ENCODE measurements around the gene ENDOV. TPM values are rescaled to one million over a fixed set of nuclear protein-coding genes. Genes with fewer than 3 reads are reported as not detected.

ENDOV gene
- total RNA-seq, 4 donors from 2014 or later = 12.4 to 17.7 (median 15.4) TPM

GRCh38 chr17:80458016-80458415, 43.0 kb downstream of the ENDOV start:
- Histone ChIP-seq H3K9me3 (no peaks in the 10 kb centered on the region), H3K36me3 (no peaks in the 10 kb centered on the region), H3K27ac (peak overlapping the region in 1 of 4 donors; percentile 99), H3K27me3 (no peaks in the 10 kb centered on the region), H3K4me3 (no peak overlapping the region), H3K4me1 (peaks cover 3 to 64% (median 12%) of the 10 kb centered on the region in 3 donors)
- WGBS, 2 donors (ENCODE audit: low coverage in 1 of 2) = 100% methylated on average over 1 of the region's 8 CpGs; no CpG with 5 or more reads in 1 of the 2 donors
- no peak for TF ChIP-seq POLR2AphosphoS5 (IDR thresholded peaks at IDR 0.05)
- no peak for TF ChIP-seq POLR2A (IDR thresholded peaks at IDR 0.05)
- TF ChIP-seq EP300 (IDR thresholded peaks at IDR 0.05) = no peak
- no peak for TF ChIP-seq CTCF (IDR thresholded peaks at IDR 0.05)
- no peak for ATAC-seq

- no peaks in the 10 kb centered on the region for H3K36me3 ChIP-seq
- no peaks in the 10 kb centered on the region for H3K9me3 ChIP-seq
- WGBS, 2 donors (ENCODE audit: low coverage in 1 of 2) = 40 to 62% methylated on average over 2 to 10 of the region's 11 CpGs
- H3K27ac ChIP-seq = no peak overlapping the region
- no peak for ATAC-seq
- no peak overlapping the region for H3K4me3 ChIP-seq
- H3K4me1 ChIP-seq = peaks cover 3 to 56% (median 12%) of the 10 kb centered on the region in 3 donors
- H3K27me3 ChIP-seq = no peaks in the 10 kb centered on the region
- TF ChIP-seq POLR2AphosphoS5 (IDR thresholded peaks at IDR 0.05) (no peak), CTCF (IDR thresholded peaks at IDR 0.05) (no peak), EP300 (IDR thresholded peaks at IDR 0.05) (no peak), POLR2A (IDR thresholded peaks at IDR 0.05) (no peak)
Measured at GRCh38 chr17:80459234-80459633, 44.3 kb downstream of the ENDOV start.

- no peak overlapping the region for H3K4me3 ChIP-seq
- no peaks in the 10 kb centered on the region for H3K27me3 ChIP-seq
- H3K9me3 ChIP-seq = no peaks in the 10 kb centered on the region
- ATAC-seq = peak; percentile 80
- no peaks in the 10 kb centered on the region for H3K36me3 ChIP-seq
- H3K27ac ChIP-seq = peak overlapping the region in 3 of 4 donors; percentile 55 to 68 (median 62)
- TF ChIP-seq POLR2AphosphoS5 (IDR thresholded peaks at IDR 0.05) (no peak), CTCF (IDR thresholded peaks at IDR 0.05) (no peak), POLR2A (IDR thresholded peaks at IDR 0.05) (no peak), EP300 (IDR thresholded peaks at IDR 0.05) (no peak)
- 33 to 39% methylated on average over 4 to 7 of the region's 8 CpGs for WGBS, 2 donors (ENCODE audit: low coverage in 1 of 2)
- peaks cover 3 to 51% (median 12%) of the 10 kb centered on the region in 3 donors for H3K4me1 ChIP-seq
Measured at GRCh38 chr17:80460429-80460834, 45.5 kb downstream of the ENDOV start.

GRCh38 chr17:80461528-80462160, 46.7 kb downstream of the ENDOV start:
- no peak for ATAC-seq
- peaks cover 7% of the 10 kb centered on the region for H3K27me3 ChIP-seq
- H3K36me3 ChIP-seq = no peaks in the 10 kb centered on the region
- 50 to 87% methylated on average over 1 to 3 of the region's 20 CpGs for WGBS, 2 donors (ENCODE audit: low coverage in 1 of 2)
- TF ChIP-seq CTCF (IDR thresholded peaks at IDR 0.05) = no peak
- no peak for TF ChIP-seq POLR2A (IDR thresholded peaks at IDR 0.05)
- no peak for TF ChIP-seq POLR2AphosphoS5 (IDR thresholded peaks at IDR 0.05)
- TF ChIP-seq EP300 (IDR thresholded peaks at IDR 0.05) = no peak
- peaks cover 0 to 39% (median 2%) of the 10 kb centered on the region in 3 donors for H3K4me1 ChIP-seq
- H3K27ac ChIP-seq = no peak overlapping the region
- no peak overlapping the region for H3K4me3 ChIP-seq
- H3K9me3 ChIP-seq = no peaks in the 10 kb centered on the region

- WGBS, 2 donors (ENCODE audit: low coverage in 1 of 2) = 47 to 51% methylated on average over 3 to 5 of the region's 13 CpGs
- H3K4me1 ChIP-seq = peaks cover 0 to 24% (median 0%) of the 10 kb centered on the region in 3 donors
- TF ChIP-seq CTCF (IDR thresholded peaks at IDR 0.05) = no peak
- no peak for TF ChIP-seq EP300 (IDR thresholded peaks at IDR 0.05)
- TF ChIP-seq POLR2AphosphoS5 (IDR thresholded peaks at IDR 0.05) = no peak
- TF ChIP-seq POLR2A (IDR thresholded peaks at IDR 0.05) = no peak
Measured at GRCh38 chr17:80463784-80464400, 48.9 kb downstream of the ENDOV start.

More at GRCh38 chr17:80463784-80464400, 48.9 kb downstream of the ENDOV start:
- peaks cover 25% of the 10 kb centered on the region for H3K27me3 ChIP-seq
- no peak for ATAC-seq
- H3K4me3 ChIP-seq = no peak overlapping the region
- no peaks in the 10 kb centered on the region for H3K36me3 ChIP-seq
- no peaks in the 10 kb centered on the region for H3K9me3 ChIP-seq
- H3K27ac ChIP-seq = no peak overlapping the region
